Keratinocyte (primary cell): ENCODE results near the gene CCR7. TPM values are rescaled to one million over a fixed set of nuclear protein-coding genes. Genes with fewer than 3 reads are reported as not detected.

Experiments
- DNase-seq: peaks from one replicate; pipeline ENCODE4 v3.0.0-alpha.2; 2011; ENCODE audit warnings: low read depth, missing footprints, low spot score
- FAIRE-seq: peaks from 2 replicates; lab custom pipeline; 2011; peaks lifted over from hg19 to GRCh38; lab: Jason Lieb, UNC
- H2AFZ ChIP-seq: 2 replicates; pipeline ENCODE4 v1.6.0; 2012; ENCODE audit warnings: low read length, control low read depth, inconsistent platforms; ENCODE audit not compliant: control insufficient read depth
- H3K27ac ChIP-seq: 2 replicates; pipeline ENCODE4 v1.5.1; 2011; ENCODE audit warnings: low read length; ENCODE audit not compliant: control insufficient read depth, insufficient read depth
- H3K27me3 ChIP-seq: 3 replicates; pipeline ENCODE4 v1.6.0; 2011; ENCODE audit warnings: low read length; ENCODE audit not compliant: control insufficient read depth, insufficient read depth; ENCODE audit errors: extremely low read depth
- H3K36me3 ChIP-seq, 2 experiments: 2 replicates in 1 of 2; 3 replicates in 1 of 2; pipeline ENCODE4 v1.5.1; 2011; ENCODE audit warnings: low read length in 2 of 2, mild to moderate bottlenecking in 1 of 2; ENCODE audit not compliant: control insufficient read depth in 2 of 2, insufficient read depth in 2 of 2; ENCODE audit errors: extremely low read depth in 1 of 2
- H3K4me1 ChIP-seq: 3 replicates; pipeline ENCODE4 v1.5.1; 2011; ENCODE audit warnings: low read length; ENCODE audit not compliant: control insufficient read depth, insufficient read depth; ENCODE audit errors: extremely low read depth
- H3K4me2 ChIP-seq: 3 replicates; pipeline ENCODE4 v1.6.0; 2011; ENCODE audit warnings: low read depth, low read length; ENCODE audit not compliant: control insufficient read depth, insufficient read depth; ENCODE audit errors: extremely low read depth
- H3K4me3 ChIP-seq, 3 experiments: fragments of 200-600 bp in 1 of 3; sonication (generic) in 1 of 3; 2 replicates in 2 of 3; 3 replicates in 1 of 3; pipeline ENCODE4 v1.5.1; 2011 to 2016; ENCODE audit warnings: low read length in 3 of 3, mild to moderate bottlenecking in 3 of 3, control low read depth in 2 of 3, inconsistent platforms in 1 of 3, low read depth in 1 of 3, mixed read lengths in 1 of 3, mixed run types in 1 of 3, moderate library complexity in 1 of 3; ENCODE audit not compliant: control insufficient read depth in 2 of 3, insufficient read depth in 2 of 3; ENCODE audit errors: extremely low read depth in 1 of 3
- H3K79me2 ChIP-seq: 2 replicates; pipeline ENCODE4 v1.6.0; 2012; ENCODE audit warnings: low read length; ENCODE audit not compliant: control insufficient read depth, insufficient read depth
- H3K9ac ChIP-seq: 3 replicates; pipeline ENCODE4 v1.6.0; 2011; ENCODE audit warnings: low read length; ENCODE audit not compliant: control insufficient read depth, insufficient read depth; ENCODE audit errors: extremely low read depth
- H3K9me1 ChIP-seq: 3 replicates; pipeline ENCODE4 v1.6.0; 2011; ENCODE audit warnings: low read length; ENCODE audit not compliant: control insufficient read depth, insufficient read depth; ENCODE audit errors: extremely low read depth
- H3K9me3 ChIP-seq: 2 replicates; pipeline ENCODE4 v1.5.1; 2012; ENCODE audit warnings: low read depth, low read length; ENCODE audit not compliant: control insufficient read depth
- H4K20me1 ChIP-seq: 3 replicates; pipeline ENCODE4 v1.6.0; 2011; ENCODE audit warnings: low read length; ENCODE audit not compliant: control insufficient read depth, insufficient read depth; ENCODE audit errors: extremely low read depth
- EZH2 ChIP-seq: IDR thresholded peaks from one replicate; pipeline ENCODE4 v1.6.1; 2012; ENCODE audit warnings: inconsistent platforms, mild to moderate bottlenecking, low read length, moderate library complexity
- dilution Hi-C: fragments of 300-500 bp; cut with MboI; formaldehyde crosslinking; loops from one replicate; pipeline ENCODE4 v1.7.0; 2020; ENCODE audit warnings: low sequenced_read_pairs; ENCODE audit not compliant: extremely low pct_ligation_motif_present
- polyA plus RNA-seq, 5 experiments: library from polyadenylated mRNA; depleted of rRNA in 3 of 5; stranded (reverse) in 3 of 5; stranded (forward) in 1 of 5; unstranded in 1 of 5; fragments of >200 nt; gene quantifications; 1 replicate in 1 of 5; 2 replicates in 3 of 5; 3 replicates in 1 of 5; pipeline versions ENCODE4 v1.2.1 to v1.2.3, GENCODE V29; 2011 to 2012; ENCODE audit warnings: missing spikeins in 2 of 5, low read depth in 1 of 5, low replicate concordance in 1 of 5
- TF ChIP-seq, protein P1 (sequence below), 3 experiments: IDR thresholded peaks in 1 of 3; conservative IDR thresholded peaks in 1 of 3; optimal IDR thresholded peaks in 1 of 3; 2 replicates in 2 of 3; 3 replicates in 1 of 3; pipeline versions ENCODE3 to v1.5.1; 2011; ENCODE audit warnings: low read length in 3 of 3, mild to moderate bottlenecking in 3 of 3, moderate library complexity in 2 of 3, control low read depth in 1 of 3, inconsistent platforms in 1 of 3; ENCODE audit not compliant: insufficient read depth in 2 of 3; ENCODE audit errors: extremely low read depth in 1 of 3

The CCR7 gene
- polyA plus RNA-seq, 1 donor (not counting 4 experiments of a cell fraction or from before 2014, with no cell fraction given) = 0.16 TPM

DNA sequence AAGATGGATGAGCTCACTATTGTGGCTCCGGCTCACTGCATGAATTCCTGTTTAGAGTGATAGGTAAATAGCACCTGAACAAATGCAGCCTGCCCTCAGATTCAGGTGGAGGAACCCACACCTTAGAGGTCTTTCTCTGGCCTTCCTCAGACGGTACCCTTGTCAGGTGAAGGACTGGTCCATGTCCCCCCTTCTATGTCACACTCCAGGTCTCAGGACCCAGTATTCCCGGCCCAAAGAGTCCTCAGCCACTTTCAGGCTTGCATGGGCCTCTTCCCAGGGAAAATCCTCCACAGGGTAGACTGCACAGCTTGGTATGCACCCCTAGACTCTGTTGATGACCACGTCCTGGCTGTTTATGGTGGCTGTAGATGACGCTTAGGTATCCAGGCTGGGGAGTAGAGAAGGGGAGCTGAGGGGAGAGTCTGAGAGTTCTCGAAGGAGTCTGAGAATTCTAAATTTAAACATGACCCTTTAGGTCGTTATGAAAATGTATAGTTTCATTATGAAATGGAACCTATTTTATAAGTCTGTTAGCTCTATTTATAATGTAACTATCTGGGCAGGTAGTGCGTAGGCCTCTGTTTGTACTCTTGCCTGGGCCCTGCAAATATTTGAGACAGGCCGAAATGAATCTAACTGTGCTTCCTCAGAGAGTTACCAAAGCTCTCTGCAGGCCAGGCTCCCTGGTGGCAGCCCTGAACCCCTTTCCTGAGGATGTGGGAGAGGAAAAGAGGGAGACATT lies 32.5 kb upstream of the CCR7 start:
- dilution Hi-C loops = no loop called here
- FAIRE-seq = no peak

DNA sequence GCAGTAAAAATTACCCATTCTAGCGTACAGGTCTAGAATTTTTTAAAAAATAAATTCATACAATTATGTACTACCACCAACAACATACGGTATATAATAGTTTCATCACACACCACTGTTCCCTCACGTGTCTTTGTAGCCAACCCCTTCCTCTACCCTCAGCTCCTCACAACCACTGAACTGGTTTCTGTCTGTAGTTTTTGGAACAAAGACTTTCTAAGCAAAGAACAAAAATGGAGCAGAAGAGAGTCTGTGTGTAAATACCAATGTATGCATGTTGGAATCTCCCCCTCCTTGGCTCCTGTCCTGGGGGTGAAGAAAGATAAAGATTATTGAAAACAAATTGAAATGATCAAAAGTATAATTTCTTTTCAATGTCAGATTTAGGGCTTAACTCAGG lies 31.9 kb upstream of the CCR7 start:
- H3K9me1 ChIP-seq = no peaks in the 10 kb centered on the region
- no peaks in the 10 kb centered on the region for H3K4me1 ChIP-seq
- no peaks in the 10 kb centered on the region for H3K36me3 ChIP-seq
- no peak overlapping the region for H2AFZ ChIP-seq
- H3K9ac ChIP-seq = no peak overlapping the region
- no peaks in the 10 kb centered on the region for H4K20me1 ChIP-seq
- H3K4me2 ChIP-seq = no peak overlapping the region
- FAIRE-seq = no peak
- H3K27me3 ChIP-seq = peaks cover 4% of the 10 kb centered on the region
- no peaks in the 10 kb centered on the region for H3K9me3 ChIP-seq
- no peak for DNase-seq
- H3K27ac ChIP-seq = no peak overlapping the region
- dilution Hi-C loops = no loop called here
- no peaks in the 10 kb centered on the region for H3K79me2 ChIP-seq
- TF ChIP-seq, protein P1, sequence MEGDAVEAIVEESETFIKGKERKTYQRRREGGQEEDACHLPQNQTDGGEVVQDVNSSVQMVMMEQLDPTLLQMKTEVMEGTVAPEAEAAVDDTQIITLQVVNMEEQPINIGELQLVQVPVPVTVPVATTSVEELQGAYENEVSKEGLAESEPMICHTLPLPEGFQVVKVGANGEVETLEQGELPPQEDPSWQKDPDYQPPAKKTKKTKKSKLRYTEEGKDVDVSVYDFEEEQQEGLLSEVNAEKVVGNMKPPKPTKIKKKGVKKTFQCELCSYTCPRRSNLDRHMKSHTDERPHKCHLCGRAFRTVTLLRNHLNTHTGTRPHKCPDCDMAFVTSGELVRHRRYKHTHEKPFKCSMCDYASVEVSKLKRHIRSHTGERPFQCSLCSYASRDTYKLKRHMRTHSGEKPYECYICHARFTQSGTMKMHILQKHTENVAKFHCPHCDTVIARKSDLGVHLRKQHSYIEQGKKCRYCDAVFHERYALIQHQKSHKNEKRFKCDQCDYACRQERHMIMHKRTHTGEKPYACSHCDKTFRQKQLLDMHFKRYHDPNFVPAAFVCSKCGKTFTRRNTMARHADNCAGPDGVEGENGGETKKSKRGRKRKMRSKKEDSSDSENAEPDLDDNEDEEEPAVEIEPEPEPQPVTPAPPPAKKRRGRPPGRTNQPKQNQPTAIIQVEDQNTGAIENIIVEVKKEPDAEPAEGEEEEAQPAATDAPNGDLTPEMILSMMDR (optimal IDR thresholded peaks at IDR 0.05 in 1 of 3, IDR thresholded peaks at IDR 0.05 in 1 of 3, conservative IDR thresholded peaks at IDR 0.05 in 1 of 3; ENCODE audit: extremely low read depth in 1 of 3, insufficient read depth in 2 of 3, low read length in 3 of 3) = no peak
- no peak for TF ChIP-seq EZH2
- no peak overlapping the region for H3K4me3 ChIP-seq

More for the DNA sequence above, 32.5 kb upstream of the CCR7 start:
- no peak overlapping the region for H3K4me3 ChIP-seq
- H3K4me2 ChIP-seq = no peak overlapping the region
- TF ChIP-seq, protein P1 (optimal IDR thresholded peaks at IDR 0.05 in 1 of 3, IDR thresholded peaks at IDR 0.05 in 1 of 3, conservative IDR thresholded peaks at IDR 0.05 in 1 of 3; ENCODE audit: extremely low read depth in 1 of 3, insufficient read depth in 2 of 3, low read length in 3 of 3) = no peak
- no peak for TF ChIP-seq EZH2
- H3K79me2 ChIP-seq = no peaks in the 10 kb centered on the region
- DNase-seq = no peak
- no peak overlapping the region for H2AFZ ChIP-seq
- H3K4me1 ChIP-seq = no peaks in the 10 kb centered on the region
- no peaks in the 10 kb centered on the region for H3K36me3 ChIP-seq
- H3K27ac ChIP-seq = no peak overlapping the region
- H3K27me3 ChIP-seq = peaks cover 7% of the 10 kb centered on the region
- H3K9me1 ChIP-seq = no peaks in the 10 kb centered on the region
- H3K9ac ChIP-seq = no peak overlapping the region
- no peaks in the 10 kb centered on the region for H3K9me3 ChIP-seq
- no peaks in the 10 kb centered on the region for H4K20me1 ChIP-seq
